NCI-H1105 treated with DMSO at 0.1 percent for 48 hours (cell line): ENCODE results near the gene SLC22A23.
A peak's percentile ranks its signal among the peaks of the same experiment; 100 is the strongest.

Experiments used
- DNase-seq: peaks from one replicate; lab custom pipeline; 2025; lab: John Stamatoyannopoulos, UW

Gene SLC22A23

DNA sequence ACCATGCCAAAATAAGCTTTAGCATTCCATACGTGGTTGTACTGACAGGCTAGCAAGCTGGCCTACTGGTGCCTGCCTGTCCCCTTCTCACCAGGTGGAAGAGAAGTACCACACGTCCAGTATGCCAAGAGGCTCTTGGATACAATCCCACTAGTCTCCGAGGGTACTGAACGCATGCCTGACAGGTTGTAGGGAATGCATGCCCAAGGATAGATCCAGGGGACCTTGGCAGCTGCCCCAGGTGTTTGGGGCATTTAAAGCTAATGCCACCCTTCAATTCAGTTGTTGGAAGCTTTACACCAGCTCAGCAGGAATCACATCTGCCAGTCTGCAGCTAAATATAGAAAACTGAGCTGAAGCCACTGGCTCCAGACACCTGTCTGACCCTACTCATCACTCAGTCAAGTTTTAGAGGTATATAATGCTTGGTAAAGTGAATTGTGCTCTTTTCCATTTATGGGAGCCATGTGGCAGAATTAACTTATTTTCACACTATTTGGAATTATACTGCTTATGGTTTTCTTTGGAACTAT, 234.3 kb downstream of the SLC22A23 start:
- DNase-seq, result peak; percentile 95

DNA sequence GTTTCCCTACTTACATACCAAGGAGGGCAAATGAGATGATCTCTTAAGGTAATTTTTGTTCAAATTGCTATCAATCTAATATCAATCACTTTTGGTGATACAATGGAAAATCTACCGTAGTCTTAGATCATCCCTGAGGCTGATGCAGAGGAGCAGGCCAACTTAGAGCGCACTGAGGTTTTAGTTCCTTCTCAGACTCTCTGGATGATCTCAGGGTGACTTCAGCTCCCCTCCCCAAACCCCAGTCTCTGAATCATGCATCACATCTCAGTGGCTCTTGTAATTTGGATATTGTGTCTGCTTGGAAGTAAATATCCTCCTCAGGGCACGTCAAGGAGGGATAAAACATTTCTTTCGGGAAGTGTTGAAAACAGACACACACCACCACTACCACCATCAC, 235.3 kb downstream of the SLC22A23 start:
- DNase-seq, result no peak

DNA sequence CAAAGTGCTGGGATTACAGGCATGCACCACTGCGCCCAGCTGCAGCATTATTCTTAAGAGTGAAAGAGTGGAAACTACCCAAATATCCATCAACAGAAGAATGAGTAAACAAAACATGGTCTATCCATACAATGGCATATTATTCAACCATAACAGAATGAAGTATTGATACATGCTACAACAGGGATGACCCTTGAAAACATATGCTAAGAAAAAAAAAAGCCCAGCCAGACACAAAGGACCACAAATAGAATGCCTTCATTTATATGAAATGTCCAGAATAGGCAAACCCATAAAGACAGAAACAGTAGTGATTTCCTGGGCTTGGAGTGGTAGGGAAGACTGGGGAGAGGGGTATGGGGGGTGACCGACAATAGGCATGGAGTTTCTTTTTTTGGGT, 236.5 kb downstream of the SLC22A23 start:
- no peak for DNase-seq
